CD4-positive, alpha-beta T cell treated with Interleukin-15 for 1 hour (primary cell): ENCODE measurements around the gene SPEF1.

Experiments
- DNase-seq: peaks from one replicate; pipeline ENCODE4 v3.0.0-alpha.2; 2020

Gene SPEF1

DNA sequence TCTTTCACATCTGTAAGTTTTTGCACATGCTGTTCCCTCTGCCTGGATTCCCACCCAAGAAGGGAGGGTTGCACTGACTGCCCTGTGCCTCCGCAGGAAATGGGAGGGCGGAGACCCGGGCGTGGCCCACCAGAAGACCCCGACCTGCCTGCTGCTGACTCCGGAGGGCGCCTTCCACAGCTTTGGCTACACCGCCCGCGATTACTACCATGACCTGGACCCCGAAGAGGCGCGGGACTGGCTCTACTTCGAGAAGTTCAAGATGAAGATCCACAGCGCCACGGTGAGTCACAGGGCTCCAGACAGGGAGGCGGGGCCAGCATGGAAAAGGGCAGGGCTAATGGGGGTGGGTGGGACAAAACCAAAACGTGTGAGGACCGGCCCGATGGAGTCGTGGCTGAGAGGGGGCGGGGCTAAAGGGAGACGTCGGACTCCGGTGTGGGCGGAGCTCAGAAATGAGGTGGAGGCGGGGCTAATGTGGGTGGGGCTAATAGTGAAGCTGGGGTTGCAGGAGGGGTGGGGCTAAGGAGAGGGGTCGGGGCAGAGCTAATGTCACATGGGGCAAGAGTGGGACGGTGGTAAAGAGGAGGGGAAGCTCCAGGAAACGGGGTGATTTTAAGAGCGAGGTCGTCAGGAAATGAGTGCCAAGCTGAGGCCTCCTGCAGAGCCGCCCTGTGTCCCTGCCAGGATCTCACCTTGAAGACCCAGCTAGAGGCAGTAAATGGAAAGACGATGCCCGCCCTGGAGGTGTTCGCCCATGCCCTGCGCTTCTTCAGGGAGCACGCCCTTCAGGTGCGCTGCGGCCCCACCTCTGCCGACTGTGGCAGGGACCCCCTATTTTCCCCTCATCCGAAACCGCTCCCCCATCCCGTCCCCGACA lies 36.2 kb downstream of the SPEF1 start:
- peak; percentile 87 for DNase-seq

- no peak for DNase-seq
These were observed 37.2 kb downstream of the SPEF1 start for GRCh38 chr20:3744037-3744436.

- DNase-seq = no peak
These were observed 38.0 kb downstream of the SPEF1 start for GRCh38 chr20:3743251-3743650.

DNA sequence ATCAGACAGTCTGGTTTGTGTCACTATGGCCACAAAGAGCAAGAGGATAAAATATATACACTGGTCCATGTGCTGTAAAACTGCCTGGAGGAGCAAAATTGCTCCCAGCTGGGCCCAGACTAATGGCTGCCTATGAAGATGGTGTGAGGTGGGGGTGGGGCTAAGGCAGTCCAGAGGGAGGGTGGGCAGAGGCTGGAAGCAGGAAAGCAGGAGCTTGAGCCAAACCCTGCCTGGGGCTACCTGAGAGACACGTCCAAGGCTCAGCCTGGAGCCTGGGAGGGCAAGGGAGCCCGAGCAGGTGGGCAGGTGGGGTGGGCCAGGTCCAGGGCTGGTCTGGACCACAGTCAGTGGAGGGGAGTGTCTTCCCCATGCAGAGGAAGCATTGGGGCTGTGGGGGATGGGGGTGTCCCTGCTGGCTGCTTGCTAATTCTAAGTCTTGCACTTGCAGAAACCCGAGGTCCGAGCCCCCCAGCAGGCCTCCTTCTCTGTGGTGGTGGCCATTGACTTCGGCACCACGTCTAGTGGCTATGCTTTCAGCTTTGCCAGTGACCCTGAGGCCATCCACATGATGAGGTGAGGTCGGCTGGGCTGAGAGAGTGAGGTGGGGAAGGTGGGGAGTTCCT lies 39.3 kb downstream of the SPEF1 start:
- DNase-seq = no peak

- no peak for DNase-seq
These were observed 40.5 kb downstream of the SPEF1 start for GRCh38 chr20:3740615-3741301.

GRCh38 chr20:3739926-3740451 lies 41.3 kb downstream of the SPEF1 start:
- no peak for DNase-seq

DNA sequence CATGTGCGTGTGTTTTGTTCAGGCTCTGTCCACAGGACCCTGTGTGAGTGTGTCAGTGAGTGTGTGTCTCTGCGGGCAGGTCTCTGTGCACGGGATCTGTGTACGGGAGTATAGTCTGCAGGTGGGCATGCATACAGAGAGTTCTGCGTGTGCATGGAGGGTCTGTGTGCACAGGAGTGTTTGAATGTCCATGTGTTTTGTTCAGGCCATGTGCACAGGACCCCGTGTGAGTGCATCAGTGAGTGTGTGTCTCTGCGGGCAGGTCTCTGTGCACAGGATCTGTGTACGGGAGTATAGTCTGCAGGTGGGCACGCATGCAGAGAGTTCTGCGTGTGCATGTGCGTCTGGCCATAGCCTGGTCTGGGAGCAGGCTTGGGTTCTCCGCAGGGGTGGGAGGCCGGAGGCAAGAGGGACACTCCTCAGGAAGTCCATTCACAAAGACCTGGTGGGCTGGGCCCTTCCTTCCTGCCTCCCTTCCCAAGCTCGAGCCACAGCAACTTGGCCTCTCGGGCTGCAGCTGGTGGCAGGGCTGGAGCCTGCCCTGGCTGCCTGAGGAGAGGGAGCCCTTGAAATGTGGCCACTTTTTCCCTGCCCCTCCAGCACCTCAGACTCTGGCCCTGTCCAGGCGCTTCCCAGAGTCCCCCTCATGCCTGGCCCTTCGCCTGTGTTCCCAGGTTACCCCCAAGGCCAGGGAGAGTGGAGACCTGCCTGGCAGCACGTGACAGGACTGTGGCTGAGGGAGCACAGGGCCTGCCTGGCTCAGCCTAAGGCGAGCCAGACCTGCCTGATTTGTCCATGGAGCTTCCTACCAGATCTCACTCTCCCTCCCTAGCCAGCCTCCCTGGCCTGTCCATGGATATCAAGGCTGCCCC lies 42.0 kb downstream of the SPEF1 start:
- no peak for DNase-seq

GRCh38 chr20:3738111-3739053 lies 42.9 kb downstream of the SPEF1 start:
- no peak for DNase-seq

- no peak for DNase-seq
These were observed 45.5 kb downstream of the SPEF1 start for GRCh38 chr20:3735768-3736167.

DNA sequence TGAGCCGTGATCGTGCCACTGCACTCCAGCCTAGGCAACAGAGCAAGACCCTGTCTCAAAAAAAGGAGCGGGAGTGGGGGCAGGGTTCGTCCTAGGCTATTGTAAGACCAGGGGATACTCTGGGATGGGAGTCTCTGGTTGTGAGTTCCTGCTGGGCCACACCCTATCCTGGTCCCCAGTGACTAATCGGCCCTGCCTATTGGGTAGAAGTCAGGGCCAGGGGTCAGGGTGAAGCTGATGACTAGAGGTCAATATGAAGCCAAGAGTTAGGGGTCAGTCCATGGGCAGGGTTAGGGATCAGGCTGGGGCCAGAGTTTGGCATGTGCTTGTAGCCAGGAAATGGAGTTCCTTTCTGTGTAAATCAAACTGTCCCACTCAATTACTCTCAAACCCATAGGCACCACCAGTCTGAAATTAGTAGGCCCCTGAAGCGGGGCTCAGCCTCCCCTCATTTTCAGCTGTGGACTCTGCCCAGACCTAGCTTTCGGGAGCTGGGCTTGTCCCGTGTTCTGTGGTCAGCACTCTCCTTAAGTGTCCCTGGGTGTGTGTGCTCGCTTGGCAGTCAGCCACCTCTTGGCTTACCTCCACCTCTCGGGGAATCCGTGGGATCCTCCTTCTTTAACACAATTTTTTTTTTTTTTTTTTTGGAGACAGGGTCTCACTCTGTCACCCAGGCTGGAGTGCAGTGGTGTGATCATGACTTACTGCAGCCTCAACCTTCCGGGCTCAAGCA lies 47.0 kb downstream of the SPEF1 start:
- DNase-seq = no peak

DNA sequence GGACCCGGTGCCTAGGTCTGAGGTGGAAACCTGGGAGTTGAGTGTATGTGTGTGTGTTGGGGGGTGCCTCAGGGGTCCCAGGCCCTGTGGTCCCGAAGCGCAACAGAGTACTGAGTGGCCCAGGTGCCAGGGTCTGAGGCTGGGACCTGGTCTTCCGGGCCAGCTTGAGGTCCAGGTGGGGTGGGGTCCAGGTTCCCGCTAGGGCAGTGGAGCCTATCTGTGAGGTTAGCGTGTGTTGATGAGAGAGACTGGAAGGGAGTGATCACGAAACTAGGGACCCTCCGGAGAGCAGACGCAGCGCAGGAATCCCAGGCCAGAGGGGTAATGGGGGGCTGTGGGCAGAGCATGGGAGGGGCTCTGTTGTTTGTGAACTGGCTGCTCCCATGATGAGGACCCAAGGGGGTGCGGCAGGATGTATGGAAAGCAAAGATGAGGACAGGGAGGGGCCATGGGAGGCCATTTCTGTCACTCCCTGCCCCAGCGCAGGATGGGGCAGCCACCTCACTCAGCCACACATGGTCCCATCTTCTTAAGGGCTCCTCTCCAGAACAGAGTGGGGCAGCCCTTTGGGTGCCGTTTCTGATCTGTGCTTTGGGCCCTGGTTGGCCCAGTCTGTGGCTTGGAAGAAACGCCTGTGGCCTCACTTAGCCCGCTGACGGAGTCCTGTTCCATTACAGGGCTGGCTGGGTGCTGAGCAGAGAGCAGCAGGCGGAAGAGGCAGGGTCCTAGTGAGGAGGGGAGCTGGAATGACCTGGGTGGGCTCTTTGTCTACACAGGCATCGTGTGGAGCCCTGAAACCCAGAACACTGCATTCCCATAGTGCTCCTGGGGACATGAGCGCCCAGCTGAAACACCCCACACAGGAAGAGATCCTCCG lies 47.9 kb downstream of the SPEF1 start:
- DNase-seq = no peak

DNA sequence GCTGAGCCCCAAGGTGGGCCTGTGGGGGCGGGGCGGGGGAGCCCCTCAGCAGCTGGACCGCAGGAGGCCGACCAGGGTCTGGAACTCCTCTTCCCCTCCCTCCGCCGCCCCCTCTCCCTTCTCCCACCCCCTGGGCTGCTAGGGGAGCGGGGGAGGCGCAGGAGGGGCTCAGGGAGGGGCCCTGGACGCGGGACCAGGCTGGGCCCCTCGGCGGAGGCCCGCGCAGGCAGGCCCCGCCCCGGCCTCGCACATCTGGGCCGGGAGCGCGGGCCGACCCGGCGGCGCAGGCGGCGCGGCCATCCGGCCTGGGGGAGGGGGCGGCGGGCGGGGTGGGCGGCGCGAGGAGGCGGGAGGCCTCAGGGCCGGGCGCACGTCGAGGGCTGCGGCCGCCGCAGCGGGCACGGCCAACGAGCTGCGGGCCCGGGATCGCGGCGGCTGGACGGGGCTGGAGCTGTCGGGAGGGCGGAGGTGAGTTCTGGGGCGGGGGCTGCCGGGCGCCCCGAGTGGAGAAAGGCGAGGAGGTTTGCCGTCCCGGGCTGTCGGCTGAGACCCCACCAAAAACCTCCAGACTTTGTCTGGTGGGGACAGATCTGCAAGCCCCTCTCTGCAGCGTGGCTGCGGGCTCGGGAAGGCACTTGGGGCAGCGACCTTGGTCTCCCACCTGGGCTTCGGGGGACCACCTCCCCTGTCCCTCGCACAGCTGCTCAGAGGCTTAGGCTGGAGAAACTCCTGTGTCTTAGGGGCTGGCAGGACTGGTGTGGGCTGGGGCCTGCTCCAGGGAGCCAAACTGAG lies 48.7 kb downstream of the SPEF1 start, which contains the start of gene HSPA12B:
HSPA12B (plus strand) TSS at position 359 of the 792 bp plus-strand sequence. CDS start 5,990 bp downstream, outside the sequence.
- no peak for DNase-seq

DNA sequence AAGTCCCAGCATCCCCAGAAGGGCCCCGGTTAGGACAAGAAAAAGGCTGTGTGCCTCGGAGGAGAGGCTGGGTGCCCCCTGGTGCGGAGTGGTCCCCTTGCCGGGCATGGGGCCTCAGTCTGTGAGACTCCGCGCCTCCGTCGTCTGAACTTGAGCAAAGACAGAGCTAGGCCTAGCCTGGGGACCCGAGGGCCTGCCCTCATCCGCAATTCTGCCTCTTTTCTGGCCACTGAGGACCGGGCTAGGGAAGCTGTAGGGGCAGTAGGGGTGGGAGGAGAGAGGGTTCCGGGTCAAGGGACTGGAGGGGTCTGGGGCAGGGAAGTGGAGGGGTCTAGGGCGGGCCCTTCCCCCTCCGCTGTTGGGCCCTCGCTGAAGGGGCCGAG lies 49.3 kb downstream of the SPEF1 start:
- DNase-seq = no peak

DNA sequence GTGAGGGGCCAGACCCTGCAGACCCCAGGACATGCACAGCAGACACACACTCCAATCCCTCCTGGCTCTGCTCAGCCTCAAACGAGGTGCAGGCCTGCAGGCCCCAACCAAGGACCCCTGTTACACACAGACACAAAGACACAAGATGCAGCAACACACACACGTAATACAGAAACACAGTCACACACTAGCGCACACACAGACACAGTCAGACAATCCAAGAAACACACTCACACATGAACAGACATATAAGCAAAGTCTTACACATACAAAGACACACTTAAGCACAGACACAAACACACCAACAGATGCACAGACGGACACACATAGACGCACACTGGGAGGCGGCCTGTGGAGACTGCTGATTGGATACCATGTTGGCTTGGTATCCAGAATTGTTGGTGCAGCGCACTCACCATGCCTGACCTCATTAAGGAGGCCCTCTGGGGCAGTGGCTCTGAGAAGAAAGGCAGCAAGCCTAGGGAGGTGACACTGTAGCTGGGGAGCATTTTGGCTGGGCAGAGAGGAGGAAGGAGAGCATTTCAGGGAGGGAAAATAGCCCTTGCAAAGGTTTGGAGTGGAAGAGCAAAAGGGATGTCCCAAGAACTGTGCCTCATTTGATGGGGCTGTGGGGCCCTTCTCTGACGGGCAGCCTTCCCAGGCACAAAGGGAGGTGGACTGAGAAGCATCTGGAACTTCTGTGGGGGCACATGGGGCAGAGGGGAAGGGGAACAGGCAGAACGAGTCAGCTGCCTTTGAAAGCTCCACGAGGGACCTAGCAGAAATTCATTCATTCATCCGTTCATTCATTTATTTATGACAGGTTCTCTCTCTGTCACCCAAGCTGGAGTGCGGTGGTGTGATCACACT lies 50.2 kb downstream of the SPEF1 start:
- DNase-seq = no peak

DNA sequence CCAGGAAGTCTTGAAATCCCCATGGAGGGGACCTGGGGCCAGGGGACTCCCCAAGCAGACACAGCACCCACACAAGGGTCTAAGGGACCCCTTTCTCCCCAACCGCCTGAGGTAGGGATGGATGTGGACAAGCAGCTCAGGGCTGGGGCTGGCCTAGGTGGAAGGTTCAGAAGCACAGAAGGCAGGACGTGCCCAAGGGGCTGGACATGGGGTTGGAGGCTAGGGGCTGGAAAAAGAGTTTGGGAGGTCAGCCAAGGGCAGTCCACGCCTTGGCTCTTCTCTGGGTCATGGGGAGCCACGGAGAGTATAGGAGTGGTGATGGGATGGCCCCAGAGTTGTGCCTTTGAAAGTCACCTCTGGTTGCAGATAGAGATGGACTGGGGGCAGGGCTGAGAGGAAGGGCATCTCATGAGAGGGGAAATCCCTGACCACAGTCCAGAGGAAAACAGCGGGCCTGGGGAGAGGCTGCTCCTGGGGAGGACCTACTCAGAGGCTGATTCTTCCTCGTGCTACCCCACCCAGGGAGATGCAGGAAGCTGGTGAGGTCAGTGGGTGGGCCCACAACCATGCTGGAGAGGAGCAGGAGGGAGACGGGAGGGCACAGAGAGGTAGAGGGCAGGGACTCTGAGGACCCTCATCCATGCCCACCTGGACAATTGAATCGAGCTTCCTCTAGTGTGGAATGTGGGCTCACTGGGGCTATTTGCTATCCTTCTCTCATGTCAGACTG lies 51.3 kb downstream of the SPEF1 start:
- DNase-seq = no peak

- DNase-seq = no peak
These were observed 51.9 kb downstream of the SPEF1 start for GRCh38 chr20:3729378-3729777.

- DNase-seq = no peak
These were observed 52.4 kb downstream of the SPEF1 start for GRCh38 chr20:3728876-3729275.
